ENCODE data around the gene PRUNE2.

DNA sequence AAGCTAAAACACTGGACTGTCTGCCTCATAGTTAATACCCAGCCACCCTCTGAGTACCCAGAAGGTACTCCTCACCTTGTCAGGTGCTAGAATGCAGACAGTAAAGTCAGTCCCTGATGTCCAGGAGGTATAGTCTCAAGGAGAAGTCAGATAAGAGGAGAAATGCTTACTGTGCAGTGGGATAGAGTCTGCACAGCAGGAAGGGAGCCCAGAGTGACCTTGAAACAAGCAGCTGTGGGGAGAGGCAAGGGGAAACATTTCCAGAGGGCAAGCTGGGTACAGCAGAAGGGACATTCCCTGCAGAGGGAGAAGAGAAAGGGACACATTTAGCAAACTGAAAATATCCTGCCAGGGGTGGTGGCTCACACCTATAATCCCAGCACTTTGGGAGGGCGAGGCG, 324.2 kb downstream of the PRUNE2 start:
- TF ChIP-seq EZH2phosphoT487 (conservative IDR thresholded peaks at IDR 0.05; ENCODE audit: low read length): no peak
- TF ChIP-seq, protein P1, sequence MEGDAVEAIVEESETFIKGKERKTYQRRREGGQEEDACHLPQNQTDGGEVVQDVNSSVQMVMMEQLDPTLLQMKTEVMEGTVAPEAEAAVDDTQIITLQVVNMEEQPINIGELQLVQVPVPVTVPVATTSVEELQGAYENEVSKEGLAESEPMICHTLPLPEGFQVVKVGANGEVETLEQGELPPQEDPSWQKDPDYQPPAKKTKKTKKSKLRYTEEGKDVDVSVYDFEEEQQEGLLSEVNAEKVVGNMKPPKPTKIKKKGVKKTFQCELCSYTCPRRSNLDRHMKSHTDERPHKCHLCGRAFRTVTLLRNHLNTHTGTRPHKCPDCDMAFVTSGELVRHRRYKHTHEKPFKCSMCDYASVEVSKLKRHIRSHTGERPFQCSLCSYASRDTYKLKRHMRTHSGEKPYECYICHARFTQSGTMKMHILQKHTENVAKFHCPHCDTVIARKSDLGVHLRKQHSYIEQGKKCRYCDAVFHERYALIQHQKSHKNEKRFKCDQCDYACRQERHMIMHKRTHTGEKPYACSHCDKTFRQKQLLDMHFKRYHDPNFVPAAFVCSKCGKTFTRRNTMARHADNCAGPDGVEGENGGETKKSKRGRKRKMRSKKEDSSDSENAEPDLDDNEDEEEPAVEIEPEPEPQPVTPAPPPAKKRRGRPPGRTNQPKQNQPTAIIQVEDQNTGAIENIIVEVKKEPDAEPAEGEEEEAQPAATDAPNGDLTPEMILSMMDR (IDR thresholded peaks at IDR 0.05; ENCODE audit: insufficient read depth, low read length, poor library complexity, severe bottlenecking): no peak
